KG1 (cell line): Measurements from ENCODE around the gene SCFD1.
"Not testable (repeated sequence)": the region's sequence is repeated elsewhere in the genome, so short reads cannot be mapped to it uniquely, and the experiment has no call there.

Experiments used
- DNase-seq: peaks from one replicate; lab custom pipeline; 2025; lab: John Stamatoyannopoulos, UW

Gene SCFD1

GRCh38 chr14:30678926-30679431 lies 56.9 kb downstream of the SCFD1 start:
- no peak for DNase-seq

GRCh38 chr14:30680036-30680435 lies 57.9 kb downstream of the SCFD1 start:
- no peak for DNase-seq

- not testable (repeated sequence) for DNase-seq
These were observed 58.7 kb downstream of the SCFD1 start for GRCh38 chr14:30680776-30681175.

GRCh38 chr14:30681752-30682355 lies 59.7 kb downstream of the SCFD1 start:
- no peak for DNase-seq

GRCh38 chr14:30690487-30691355 lies 68.6 kb downstream of the SCFD1 start:
- not testable (repeated sequence) for DNase-seq

- DNase-seq = no peak
These were observed 69.8 kb downstream of the SCFD1 start for GRCh38 chr14:30691751-30692398.

GRCh38 chr14:30692669-30693068 lies 70.5 kb downstream of the SCFD1 start:
- no peak for DNase-seq

GRCh38 chr14:30698463-30698862 lies 76.3 kb downstream of the SCFD1 start:
- no peak for DNase-seq

- DNase-seq = no peak
These were observed 84.6 kb downstream of the SCFD1 start for GRCh38 chr14:30706704-30707103.

GRCh38 chr14:30708157-30708556 lies 86.0 kb downstream of the SCFD1 start:
- DNase-seq = no peak

GRCh38 chr14:30709201-30709600 lies 87.1 kb downstream of the SCFD1 start:
- DNase-seq = no peak

GRCh38 chr14:30710876-30711275 lies 88.8 kb downstream of the SCFD1 start:
- no peak for DNase-seq

- no peak for DNase-seq
These were observed 97.0 kb downstream of the SCFD1 start for GRCh38 chr14:30719137-30719536.

- no peak for DNase-seq
These were observed 103.6 kb downstream of the SCFD1 start for GRCh38 chr14:30725763-30726162.

GRCh38 chr14:30728471-30728870 lies 106.4 kb downstream of the SCFD1 start:
- DNase-seq = no peak

- no peak for DNase-seq
These were observed 115.8 kb downstream of the SCFD1 start for GRCh38 chr14:30737916-30738315.

GRCh38 chr14:30738978-30739377 lies 116.9 kb downstream of the SCFD1 start:
- DNase-seq = no peak

- DNase-seq = no peak
These were observed 126.2 kb downstream of the SCFD1 start for GRCh38 chr14:30748343-30748742.

- no peak for DNase-seq
These were observed 129.7 kb downstream of the SCFD1 start for GRCh38 chr14:30751646-30752416.

- DNase-seq = no peak
These were observed 131.3 kb downstream of the SCFD1 start for GRCh38 chr14:30753452-30753851.

GRCh38 chr14:30754778-30755177 lies 132.7 kb downstream of the SCFD1 start:
- DNase-seq = no peak

GRCh38 chr14:30756594-30756993 lies 134.5 kb downstream of the SCFD1 start:
- DNase-seq = no peak
